ENCODE data around the gene LUZP1. TPM values are rescaled to one million over a fixed set of nuclear protein-coding genes. Genes with fewer than 3 reads are reported as not detected.

LUZP1 gene
- total RNA-seq, 1 experiment from 2014 or later, result 43.4 TPM

GRCh38 chr1:23035823-23036452, 132.7 kb downstream of the LUZP1 start:
- peaks cover 69% of the 10 kb centered on the region for H3K4me1 Mint-ChIP-seq
- H3K36me3 Mint-ChIP-seq, result peaks cover 5% of the 10 kb centered on the region
- peak overlapping the region; percentile 76; the same call in 1 of the 2 replicates for H3K27ac Mint-ChIP-seq
- ChIA-PET POLR2A (interaction anchor here (1.3 kb wide), 1 partner anchor 11 kb away, joined by 6 read pairs; no protein-coding TSS in a partner anchor), CTCF (no interaction called here)
- no peaks in the 10 kb centered on the region for H3K9me3 Mint-ChIP-seq
- no peaks in the 10 kb centered on the region for H3K27me3 Mint-ChIP-seq (ENCODE audit: low read depth)
- H3K4me3 Mint-ChIP-seq, result no peak overlapping the region; the same call in 1 of the 2 replicates
- ATAC-seq (peak; percentile 77), DNase-seq (ENCODE audit: low spot score) (no peak)
- no peak for TF ChIP-seq FOXK1 (CRISPR knock-in tag; IDR thresholded peaks at IDR 0.05)
- TF ChIP-seq ETV6 (CRISPR knock-in tag; IDR thresholded peaks at IDR 0.05), result no peak
- no peak for TF ChIP-seq SMAD3 (CRISPR knock-in tag; IDR thresholded peaks at IDR 0.05; ENCODE audit: borderline replicate concordance)
- TF ChIP-seq ZNF138 (CRISPR knock-in tag; conservative IDR thresholded peaks at IDR 0.05), result no peak
- no peak for TF ChIP-seq ZNF317 (CRISPR knock-in tag; IDR thresholded peaks at IDR 0.05; ENCODE audit: borderline replicate concordance, low read depth)
- TF ChIP-seq, protein P1, sequence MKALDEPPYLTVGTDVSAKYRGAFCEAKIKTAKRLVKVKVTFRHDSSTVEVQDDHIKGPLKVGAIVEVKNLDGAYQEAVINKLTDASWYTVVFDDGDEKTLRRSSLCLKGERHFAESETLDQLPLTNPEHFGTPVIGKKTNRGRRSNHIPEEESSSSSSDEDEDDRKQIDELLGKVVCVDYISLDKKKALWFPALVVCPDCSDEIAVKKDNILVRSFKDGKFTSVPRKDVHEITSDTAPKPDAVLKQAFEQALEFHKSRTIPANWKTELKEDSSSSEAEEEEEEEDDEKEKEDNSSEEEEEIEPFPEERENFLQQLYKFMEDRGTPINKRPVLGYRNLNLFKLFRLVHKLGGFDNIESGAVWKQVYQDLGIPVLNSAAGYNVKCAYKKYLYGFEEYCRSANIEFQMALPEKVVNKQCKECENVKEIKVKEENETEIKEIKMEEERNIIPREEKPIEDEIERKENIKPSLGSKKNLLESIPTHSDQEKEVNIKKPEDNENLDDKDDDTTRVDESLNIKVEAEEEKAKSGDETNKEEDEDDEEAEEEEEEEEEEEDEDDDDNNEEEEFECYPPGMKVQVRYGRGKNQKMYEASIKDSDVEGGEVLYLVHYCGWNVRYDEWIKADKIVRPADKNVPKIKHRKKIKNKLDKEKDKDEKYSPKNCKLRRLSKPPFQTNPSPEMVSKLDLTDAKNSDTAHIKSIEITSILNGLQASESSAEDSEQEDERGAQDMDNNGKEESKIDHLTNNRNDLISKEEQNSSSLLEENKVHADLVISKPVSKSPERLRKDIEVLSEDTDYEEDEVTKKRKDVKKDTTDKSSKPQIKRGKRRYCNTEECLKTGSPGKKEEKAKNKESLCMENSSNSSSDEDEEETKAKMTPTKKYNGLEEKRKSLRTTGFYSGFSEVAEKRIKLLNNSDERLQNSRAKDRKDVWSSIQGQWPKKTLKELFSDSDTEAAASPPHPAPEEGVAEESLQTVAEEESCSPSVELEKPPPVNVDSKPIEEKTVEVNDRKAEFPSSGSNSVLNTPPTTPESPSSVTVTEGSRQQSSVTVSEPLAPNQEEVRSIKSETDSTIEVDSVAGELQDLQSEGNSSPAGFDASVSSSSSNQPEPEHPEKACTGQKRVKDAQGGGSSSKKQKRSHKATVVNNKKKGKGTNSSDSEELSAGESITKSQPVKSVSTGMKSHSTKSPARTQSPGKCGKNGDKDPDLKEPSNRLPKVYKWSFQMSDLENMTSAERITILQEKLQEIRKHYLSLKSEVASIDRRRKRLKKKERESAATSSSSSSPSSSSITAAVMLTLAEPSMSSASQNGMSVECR (CRISPR knock-in tag; IDR thresholded peaks at IDR 0.05; ENCODE audit: borderline replicate concordance), result no peak
- TF ChIP-seq SMAD4 (CRISPR knock-in tag; IDR thresholded peaks at IDR 0.05), result no peak
- TF ChIP-seq, protein P2, sequence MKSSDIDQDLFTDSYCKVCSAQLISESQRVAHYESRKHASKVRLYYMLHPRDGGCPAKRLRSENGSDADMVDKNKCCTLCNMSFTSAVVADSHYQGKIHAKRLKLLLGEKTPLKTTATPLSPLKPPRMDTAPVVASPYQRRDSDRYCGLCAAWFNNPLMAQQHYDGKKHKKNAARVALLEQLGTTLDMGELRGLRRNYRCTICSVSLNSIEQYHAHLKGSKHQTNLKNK (CRISPR knock-in tag; IDR thresholded peaks at IDR 0.05), result no peak
- no peak for TF ChIP-seq ZNF671 (CRISPR knock-in tag; IDR thresholded peaks at IDR 0.05)
- TF ChIP-seq TCF7 (CRISPR knock-in tag; IDR thresholded peaks at IDR 0.05; ENCODE audit: low read depth), result no peak
- no peak for TF ChIP-seq NFATC4 (CRISPR knock-in tag; IDR thresholded peaks at IDR 0.05)
- TF ChIP-seq, protein P3, sequence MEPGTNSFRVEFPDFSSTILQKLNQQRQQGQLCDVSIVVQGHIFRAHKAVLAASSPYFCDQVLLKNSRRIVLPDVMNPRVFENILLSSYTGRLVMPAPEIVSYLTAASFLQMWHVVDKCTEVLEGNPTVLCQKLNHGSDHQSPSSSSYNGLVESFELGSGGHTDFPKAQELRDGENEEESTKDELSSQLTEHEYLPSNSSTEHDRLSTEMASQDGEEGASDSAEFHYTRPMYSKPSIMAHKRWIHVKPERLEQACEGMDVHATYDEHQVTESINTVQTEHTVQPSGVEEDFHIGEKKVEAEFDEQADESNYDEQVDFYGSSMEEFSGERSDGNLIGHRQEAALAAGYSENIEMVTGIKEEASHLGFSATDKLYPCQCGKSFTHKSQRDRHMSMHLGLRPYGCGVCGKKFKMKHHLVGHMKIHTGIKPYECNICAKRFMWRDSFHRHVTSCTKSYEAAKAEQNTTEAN (CRISPR knock-in tag; IDR thresholded peaks at IDR 0.05), result no peak
- TF ChIP-seq ATF1 (CRISPR knock-in tag; IDR thresholded peaks at IDR 0.05), result no peak
- no peak for TF ChIP-seq ERG (CRISPR knock-in tag; IDR thresholded peaks at IDR 0.05)
- no peak for TF ChIP-seq NR3C1 (CRISPR knock-in tag; conservative IDR thresholded peaks at IDR 0.05; ENCODE audit: low read depth)
- TF ChIP-seq HMGA2 (CRISPR knock-in tag; IDR thresholded peaks at IDR 0.05), result no peak
- no peak for TF ChIP-seq GABPB1 (CRISPR knock-in tag; IDR thresholded peaks at IDR 0.05)
- TF ChIP-seq, protein P4, sequence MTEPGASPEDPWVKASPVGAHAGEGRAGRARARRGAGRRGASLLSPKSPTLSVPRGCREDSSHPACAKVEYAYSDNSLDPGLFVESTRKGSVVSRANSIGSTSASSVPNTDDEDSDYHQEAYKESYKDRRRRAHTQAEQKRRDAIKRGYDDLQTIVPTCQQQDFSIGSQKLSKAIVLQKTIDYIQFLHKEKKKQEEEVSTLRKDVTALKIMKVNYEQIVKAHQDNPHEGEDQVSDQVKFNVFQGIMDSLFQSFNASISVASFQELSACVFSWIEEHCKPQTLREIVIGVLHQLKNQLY (CRISPR knock-in tag; IDR thresholded peaks at IDR 0.05), result no peak
- no peak for TF ChIP-seq SP1 (CRISPR knock-in tag; conservative IDR thresholded peaks at IDR 0.05)
- no peak for TF ChIP-seq FOXP1 (CRISPR knock-in tag; IDR thresholded peaks at IDR 0.05; ENCODE audit: borderline replicate concordance)

Small RNAs within 50 kb of the gene (microRNA-seq; reads per million reads assigned to microRNA genes)
- 2.4 reads per million for gene MIR3115 (ENCODE audit: borderline number of aligned reads)
- not detected for gene MIR4419A (ENCODE audit: borderline number of aligned reads)

Other genes with a start within 250 kb of the LUZP1 start
- gene LACTBL1, start 196.0 kb downstream of the LUZP1 start, total RNA-seq (2021), result not detected in 3 replicates
- gene TEX46, start 153.0 kb downstream of the LUZP1 start, total RNA-seq (2021), result not detected in 3 replicates
- 217 to 226 TPM (median 219 TPM) in 3 replicates for gene KDM1A, start 149.4 kb downstream of the LUZP1 start, total RNA-seq (2021)
- gene HTR1D, start 48.6 kb upstream of the LUZP1 start, total RNA-seq (2021), result 5.4 to 7.9 TPM (median 7.9 TPM) in 3 replicates
- 157 to 178 TPM (median 170 TPM) in 3 replicates for gene HNRNPR, start 175.4 kb upstream of the LUZP1 start, total RNA-seq (2021)
- gene ZNF436, start 201.0 kb upstream of the LUZP1 start, total RNA-seq (2021), result 1.3 to 1.7 TPM (median 1.6 TPM) in 3 replicates